T-helper 2 cell treated with Interferon-gamma antibody and Interleukin-4, amounts not matched to agents 100 ng/mL and 5 ng/mL, for 36 hours (primary cell): ENCODE results near the gene ILF2. TPM values are rescaled to one million over a fixed set of nuclear protein-coding genes. Genes with fewer than 3 reads are reported as not detected.
"Not testable (repeated sequence)": the region's sequence is repeated elsewhere in the genome, so short reads cannot be mapped to it uniquely, and the experiment has no call there.

Experiments
- intact Hi-C: fragments of 100-400 bp; cut with micrococcal nuclease; formaldehyde crosslinking; loops from one replicate; pipeline ENCODE4 v1.15.1; 2023
- total RNA-seq: library from RNA; stranded (reverse); gene quantifications from 2 replicates; pipeline ENCODE4 v1.2.3, GENCODE V29; 2022

ILF2 gene
- total RNA-seq, 1 donor from 2014 or later = 226 TPM

GRCh38 chr1:153649863-153650235, 20.9 kb downstream of the ILF2 start:
- intact Hi-C loops = no loop called here

- intact Hi-C loops = no loop called here
These were observed 21.5 kb downstream of the ILF2 start for GRCh38 chr1:153649137-153649862.

GRCh38 chr1:153648000-153648643, 22.7 kb downstream of the ILF2 start:
- intact Hi-C loops = no loop called here

- intact Hi-C loops = no loop called here
These were observed 23.5 kb downstream of the ILF2 start for GRCh38 chr1:153647346-153647714.

- intact Hi-C loops = no loop called here
These were observed 24.0 kb downstream of the ILF2 start for GRCh38 chr1:153646672-153647345.

GRCh38 chr1:153643816-153644215, 27.0 kb downstream of the ILF2 start:
- intact Hi-C loops = no loop called here

- intact Hi-C loops = no loop called here
These were observed 27.7 kb downstream of the ILF2 start for GRCh38 chr1:153643100-153643499.

GRCh38 chr1:153642161-153642560, 28.6 kb downstream of the ILF2 start:
- intact Hi-C loops = no loop called here

GRCh38 chr1:153640861-153641260, 29.9 kb downstream of the ILF2 start:
- intact Hi-C loops = no loop called here

- intact Hi-C loops = not testable (repeated sequence)
These were observed 30.6 kb downstream of the ILF2 start for GRCh38 chr1:153640213-153640612.

GRCh38 chr1:153639280-153639679, 31.5 kb downstream of the ILF2 start:
- intact Hi-C loops = no loop called here

- intact Hi-C loops = no loop called here
These were observed 32.5 kb downstream of the ILF2 start for GRCh38 chr1:153638261-153638660.

GRCh38 chr1:153636312-153636711, 34.5 kb downstream of the ILF2 start:
- intact Hi-C loops = no loop called here

GRCh38 chr1:153635872-153636271, 34.9 kb downstream of the ILF2 start:
- intact Hi-C loops = loop anchor here (2.0 kb wide), 1 partner anchor 93 kb away; the partner anchor contains the start of gene INTS3

GRCh38 chr1:153633754-153634665, 36.8 kb downstream of the ILF2 start, which contains the start of gene CHTOP:
TSS of gene CHTOP (plus strand) at chr1:153634066. CDS start at chr1:153636589, 2,523 bp downstream.
- intact Hi-C loops = loop anchor here (1.0 to 2.0 kb wide), 4 partner anchors 24 to 99 kb away; partner anchors contain the start of genes INTS3, S100A6 and SNAPIN

GRCh38 chr1:153633161-153633753, 37.5 kb downstream of the ILF2 start:
- intact Hi-C loops = loop anchor here (1.0 kb wide), 1 partner anchor 98 kb away; the partner anchor contains the start of gene S100A6

- intact Hi-C loops = no loop called here
These were observed 39.5 kb downstream of the ILF2 start for GRCh38 chr1:153631047-153632022.

GRCh38 chr1:153630384-153630783, 40.4 kb downstream of the ILF2 start:
- intact Hi-C loops = no loop called here

- intact Hi-C loops = no loop called here
These were observed 40.8 kb downstream of the ILF2 start for GRCh38 chr1:153629971-153630370.

- intact Hi-C loops = no loop called here
These were observed 41.5 kb downstream of the ILF2 start for GRCh38 chr1:153629343-153629665.
